Measurements from ENCODE around the gene RAB40A. TPM values are rescaled to one million over a fixed set of nuclear protein-coding genes. Genes with fewer than 3 reads are reported as not detected.

RAB40A gene
- total RNA-seq, 1 experiment from 2014 or later = 0.17 TPM

GRCh38 chrX:103483720-103484119, 35.6 kb downstream of the RAB40A start:
- POLR2A ChIA-PET = interaction anchor here (0.6 to 0.7 kb wide), 2 partner anchors 109 to 292 kb away, joined by 3 read pairs; no protein-coding TSS in a partner anchor
- Mint-ChIP-seq H3K9me3 (no peaks in the 10 kb centered on the region), H3K27me3 (ENCODE audit: low read depth) (no peaks in the 10 kb centered on the region), H3K36me3 (no peaks in the 10 kb centered on the region), H3K27ac (no peak overlapping the region), H3K4me1 (no peaks in the 10 kb centered on the region), H3K4me3 (no peak overlapping the region)
- ATAC-seq = no peak
- CTCF ChIA-PET = no interaction called here
- TF ChIP-seq ELF4 (CRISPR knock-in tag; IDR thresholded peaks at IDR 0.05; ENCODE audit: low read depth) (no peak), SMAD4 (CRISPR knock-in tag; IDR thresholded peaks at IDR 0.05) (no peak), ZNF532 (CRISPR knock-in tag; IDR thresholded peaks at IDR 0.05; ENCODE audit: borderline replicate concordance) (no peak), ZMAT4 (CRISPR knock-in tag; IDR thresholded peaks at IDR 0.05) (no peak), MYBL2 (CRISPR knock-in tag; IDR thresholded peaks at IDR 0.05) (no peak), ERG (CRISPR knock-in tag; IDR thresholded peaks at IDR 0.05) (no peak), SP1 (CRISPR knock-in tag; conservative IDR thresholded peaks at IDR 0.05) (no peak), ZNF416 (CRISPR knock-in tag; IDR thresholded peaks at IDR 0.05) (no peak), GABPB1 (CRISPR knock-in tag; IDR thresholded peaks at IDR 0.05) (no peak), PREB (CRISPR knock-in tag; IDR thresholded peaks at IDR 0.05; ENCODE audit: borderline replicate concordance) (no peak), CDX4 (CRISPR knock-in tag; IDR thresholded peaks at IDR 0.05; ENCODE audit: borderline replicate concordance) (no peak), NFATC4 (CRISPR knock-in tag; IDR thresholded peaks at IDR 0.05) (no peak), RORB (CRISPR knock-in tag; IDR thresholded peaks at IDR 0.05) (no peak), PRRX2 (CRISPR knock-in tag; IDR thresholded peaks at IDR 0.05) (no peak), PRDM15 (CRISPR knock-in tag; IDR thresholded peaks at IDR 0.05) (no peak)
- DNase-seq (ENCODE audit: low spot score) = no peak

All from WTC11 (cell line).